Uterus (tissue), 4 donors: ENCODE measurements around the gene FERMT3. TPM values are rescaled to one million over a fixed set of nuclear protein-coding genes. Genes with fewer than 3 reads are reported as not detected.

ENCODE experiments used
- DNase-seq, 2 donors: peaks; one replicate each; pipeline ENCODE4 v3.0.0-alpha.2; 2019 to 2020
- H3K27ac ChIP-seq, 2 donors: fragments of 200-600 bp; sonication (generic); 1 replicate in 1 of 2; 2 replicates in 1 of 2; pipeline ENCODE4 v1.5.1; 2016 to 2018
- H3K27me3 ChIP-seq, 2 donors: fragments of 200-600 bp; sonication (generic); one replicate each; pipeline ENCODE4 v1.5.1; 2018 to 2019; ENCODE audit warnings: control low read depth in 1 of 2
- H3K36me3 ChIP-seq, 2 donors: fragments of 200-600 bp; sonication (generic); one replicate each; pipeline ENCODE4 v1.5.1; 2019; ENCODE audit warnings: control low read depth in 1 of 2
- H3K4me1 ChIP-seq, 2 donors: fragments of 200-600 bp; sonication (generic); one replicate each; pipeline ENCODE4 v1.5.1; 2018 to 2019; ENCODE audit warnings: control low read depth in 1 of 2
- H3K4me3 ChIP-seq, 2 donors: fragments of 200-600 bp; sonication (generic); 1 replicate in 1 of 2; 2 replicates in 1 of 2; pipeline ENCODE4 v1.5.1; 2018 to 2019; ENCODE audit warnings: mild to moderate bottlenecking in 1 of 2
- H3K9me3 ChIP-seq, 2 donors: fragments of 200-600 bp; sonication (generic); one replicate each; pipeline ENCODE4 v1.5.1; 2019; ENCODE audit warnings: control low read depth in 1 of 2
- CTCF ChIP-seq, 4 experiments: fragments of 200-600 bp in 2 of 4; fragments of 450-650 bp in 2 of 4; sonication (generic) in 2 of 4; IDR thresholded peaks; one replicate each; pipeline ENCODE4 v1.5.1; 2016 to 2019; ENCODE audit warnings: antibody characterized with exemption in 4 of 4, mild to moderate bottlenecking in 2 of 4, moderate library complexity in 1 of 4
- POLR2A ChIP-seq, 2 donors: fragments of 450-650 bp; IDR thresholded peaks; one replicate each; pipeline ENCODE4 v1.6.1; 2016; ENCODE audit warnings: antibody characterized with exemption in 2 of 2, mild to moderate bottlenecking in 1 of 2, moderate library complexity in 1 of 2
- intact Hi-C: fragments of 100-400 bp; cut with DNase I; formaldehyde crosslinking; loops from one replicate; pipeline ENCODE4 v1.15.1; 2023; ENCODE audit warnings: low total_unique reads
- total RNA-seq, 4 donors: library from RNA; depleted of rRNA in 3 of 4; stranded (reverse); fragments of >200 nt in 3 of 4; gene quantifications; one replicate each; pipeline versions ENCODE4 v1.1.0 to v1.2.4, GENCODE V29; 2014 to 2023
- donor health status: DM: yes; HTN: yes; CAD: no.

The FERMT3 gene
- total RNA-seq, 4 donors from 2014 or later: 3.1 to 50.3 (median 9.3) TPM

- Histone ChIP-seq H3K27me3 (no peaks in the 10 kb centered on the region), H3K27ac (peak overlapping the region; percentile 63 to 75), H3K36me3 (no peaks in the 10 kb centered on the region), H3K9me3 (no peaks in the 10 kb centered on the region), H3K4me1 (peaks cover 0 to 16% of the 10 kb centered on the region in 2 donors), H3K4me3 (peak overlapping the region; percentile 82 to 88)
- DNase-seq: peak; percentile 58
- intact Hi-C loops: no loop called here
- TF ChIP-seq POLR2A (IDR thresholded peaks at IDR 0.05): no peak
- peak in 2 of 4 experiments; percentile 28 to 32 for TF ChIP-seq CTCF (IDR thresholded peaks at IDR 0.05)
Observed at GRCh38 chr11:64252003-64252872, 45.7 kb downstream of the FERMT3 start.

GRCh38 chr11:64253043-64253442 lies 46.5 kb downstream of the FERMT3 start:
- TF ChIP-seq POLR2A (IDR thresholded peaks at IDR 0.05): no peak
- TF ChIP-seq CTCF (IDR thresholded peaks at IDR 0.05): no peak
- peaks cover 0 to 12% of the 10 kb centered on the region in 2 donors for H3K4me1 ChIP-seq
- H3K27me3 ChIP-seq: no peaks in the 10 kb centered on the region

GRCh38 chr11:64253481-64253880 lies 47.0 kb downstream of the FERMT3 start:
- Histone ChIP-seq H3K4me3 (no peak overlapping the region), H3K9me3 (no peaks in the 10 kb centered on the region), H3K27ac (no peak overlapping the region), H3K36me3 (no peaks in the 10 kb centered on the region), H3K27me3 (no peaks in the 10 kb centered on the region), H3K4me1 (peaks cover 0 to 12% of the 10 kb centered on the region in 2 donors)
- intact Hi-C loops: no loop called here
- no peak for DNase-seq
- TF ChIP-seq POLR2A (IDR thresholded peaks at IDR 0.05) (no peak), CTCF (IDR thresholded peaks at IDR 0.05) (no peak)

More at GRCh38 chr11:64253043-64253442, 46.5 kb downstream of the FERMT3 start:
- intact Hi-C loops: no loop called here
- no peak for DNase-seq
- Histone ChIP-seq H3K36me3 (no peaks in the 10 kb centered on the region), H3K4me3 (peak overlapping the region in 1 of 2 donors; percentile 88), H3K27ac (peak overlapping the region; percentile 63 to 75), H3K9me3 (no peaks in the 10 kb centered on the region)

- TF ChIP-seq POLR2A (IDR thresholded peaks at IDR 0.05) (no peak), CTCF (IDR thresholded peaks at IDR 0.05) (no peak)
- no peaks in the 10 kb centered on the region for H3K27me3 ChIP-seq
- intact Hi-C loops: no loop called here
- no peaks in the 10 kb centered on the region for H3K36me3 ChIP-seq
- H3K9me3 ChIP-seq: no peaks in the 10 kb centered on the region
- DNase-seq: no peak
- H3K4me3 ChIP-seq: no peak overlapping the region
- no peak overlapping the region for H3K27ac ChIP-seq
- H3K4me1 ChIP-seq: peaks cover 0 to 12% of the 10 kb centered on the region in 2 donors
Observed at GRCh38 chr11:64254326-64254725, 47.8 kb downstream of the FERMT3 start.
